Measurements from ENCODE around the gene WNT11. TPM values are rescaled to one million over a fixed set of nuclear protein-coding genes. Genes with fewer than 3 reads are reported as not detected.

Gene WNT11
- total RNA-seq, 1 experiment from 2014 or later = 0.30 TPM

DNA sequence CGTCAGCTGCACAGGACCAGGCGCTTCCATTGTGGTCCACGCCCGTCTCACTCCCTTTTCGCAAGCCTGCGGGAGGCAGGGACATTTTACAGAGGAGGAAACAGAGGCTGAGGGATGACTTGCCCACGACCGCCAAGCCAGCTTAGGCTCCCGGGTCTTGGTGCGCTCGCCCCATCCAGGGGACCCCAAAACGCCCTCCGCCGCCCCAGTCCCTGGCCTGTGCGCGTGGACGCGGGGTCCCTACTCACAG, 300 bp downstream of the WNT11 start:
- peak overlapping the region; percentile 80 for H3K4me2 ChIP-seq (ENCODE audit: low read depth, low read length, poor library complexity, severe bottlenecking)
- H3K27ac ChIP-seq (ENCODE audit: low read length) = no peak overlapping the region
- H3K79me2 ChIP-seq (ENCODE audit: low read length) = no peaks in the 10 kb centered on the region
- H3K9me2 ChIP-seq (replicated peaks; ENCODE audit: insufficient read depth, low read length) = no peaks in the 10 kb centered on the region
- H3K27me3 ChIP-seq (ENCODE audit: low read length) = no peaks in the 10 kb centered on the region
- H3K4me3 ChIP-seq (ENCODE audit: low read length) = peak overlapping the region; percentile 70
- H4K20me1 ChIP-seq (ENCODE audit: insufficient read depth, low read depth, low read length) = no peaks in the 10 kb centered on the region
- no peaks in the 10 kb centered on the region for H3K9me3 ChIP-seq (ENCODE audit: low read length)
- H3K9ac ChIP-seq (ENCODE audit: low read length) = peak overlapping the region; percentile 62
- peak overlapping the region; percentile 48; the same call in 1 of the 2 replicates for H2AFZ ChIP-seq (ENCODE audit: low read length)
- H3K4me1 ChIP-seq (ENCODE audit: low read length) = peaks cover 36% of the 10 kb centered on the region
- no peak for DNase-seq
- no peaks in the 10 kb centered on the region for H3K36me3 ChIP-seq (ENCODE audit: insufficient read depth, low read length)

DNA sequence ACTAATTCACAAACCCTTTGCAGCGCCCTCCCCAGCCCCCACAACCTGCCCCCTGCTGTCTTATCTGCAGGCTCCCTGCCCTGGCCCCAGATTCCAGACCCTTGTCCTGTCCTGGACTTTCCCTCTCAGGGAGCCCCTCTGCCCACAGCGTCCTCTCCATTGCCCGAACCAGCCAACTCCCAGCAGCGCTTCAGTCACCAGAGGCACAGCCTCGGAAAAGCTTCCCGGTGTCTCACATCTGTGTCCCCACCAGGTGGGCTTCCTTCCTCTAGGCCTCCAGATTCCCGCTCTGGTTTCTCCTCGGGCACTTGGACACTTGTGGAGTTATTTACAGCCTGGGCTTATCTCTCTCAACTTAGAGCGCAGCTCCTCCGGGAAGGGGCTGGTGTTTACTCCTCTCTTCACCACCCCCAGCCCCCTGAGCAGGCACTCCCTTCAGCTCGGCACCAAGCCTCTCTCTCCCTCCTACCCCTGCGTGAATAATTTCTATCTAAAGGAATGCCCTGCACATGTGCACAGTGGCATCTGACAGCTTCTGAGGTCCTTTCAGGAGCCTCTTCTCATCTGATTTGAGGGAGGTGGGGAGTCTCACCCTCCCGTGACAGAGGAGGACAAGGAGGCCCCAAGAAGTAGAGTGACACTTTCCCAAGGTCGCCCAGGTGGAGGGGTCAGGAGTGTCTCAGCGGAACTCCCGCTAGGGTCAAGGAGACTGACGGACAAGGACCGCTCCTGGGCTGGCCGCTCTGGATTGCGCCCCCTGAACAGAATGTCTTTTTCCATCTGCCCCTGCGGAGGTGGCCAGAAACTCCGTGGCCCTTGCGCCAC, 838 bp downstream of the WNT11 start:
- no peaks in the 10 kb centered on the region for H4K20me1 ChIP-seq (ENCODE audit: insufficient read depth, low read depth, low read length)
- H3K27ac ChIP-seq (ENCODE audit: low read length) = no peak overlapping the region
- no peaks in the 10 kb centered on the region for H3K36me3 ChIP-seq (ENCODE audit: insufficient read depth, low read length)
- peak overlapping the region; percentile 70; the same call in 1 of the 2 replicates for H3K4me3 ChIP-seq (ENCODE audit: low read length)
- no peak overlapping the region for H3K9ac ChIP-seq (ENCODE audit: low read length)
- H3K9me2 ChIP-seq (replicated peaks; ENCODE audit: insufficient read depth, low read length) = no peaks in the 10 kb centered on the region
- no peak overlapping the region for H2AFZ ChIP-seq (ENCODE audit: low read length)
- peak overlapping the region; percentile 80 for H3K4me2 ChIP-seq (ENCODE audit: low read depth, low read length, poor library complexity, severe bottlenecking)
- H3K9me3 ChIP-seq (ENCODE audit: low read length) = no peaks in the 10 kb centered on the region
- no peak for DNase-seq
- peaks cover 36% of the 10 kb centered on the region for H3K4me1 ChIP-seq (ENCODE audit: low read length)
- H3K27me3 ChIP-seq (ENCODE audit: low read length) = no peaks in the 10 kb centered on the region
- no peaks in the 10 kb centered on the region for H3K79me2 ChIP-seq (ENCODE audit: low read length)

- DNase-seq = no peak
- no peaks in the 10 kb centered on the region for H4K20me1 ChIP-seq (ENCODE audit: insufficient read depth, low read depth, low read length)
- no peaks in the 10 kb centered on the region for H3K79me2 ChIP-seq (ENCODE audit: low read length)
- H3K9ac ChIP-seq (ENCODE audit: low read length) = no peak overlapping the region
- no peak overlapping the region for H3K4me2 ChIP-seq (ENCODE audit: low read depth, low read length, poor library complexity, severe bottlenecking)
- H3K36me3 ChIP-seq (ENCODE audit: insufficient read depth, low read length) = no peaks in the 10 kb centered on the region
- no peak overlapping the region for H2AFZ ChIP-seq (ENCODE audit: low read length)
- H3K27me3 ChIP-seq (ENCODE audit: low read length) = no peaks in the 10 kb centered on the region
- H3K4me3 ChIP-seq (ENCODE audit: low read length) = no peak overlapping the region
- H3K9me3 ChIP-seq (ENCODE audit: low read length) = no peaks in the 10 kb centered on the region
- no peak overlapping the region for H3K27ac ChIP-seq (ENCODE audit: low read length)
- no peaks in the 10 kb centered on the region for H3K9me2 ChIP-seq (replicated peaks; ENCODE audit: insufficient read depth, low read length)
- H3K4me1 ChIP-seq (ENCODE audit: low read length) = peaks cover 31% of the 10 kb centered on the region
These were observed 2.4 kb downstream of the WNT11 start for GRCh38 chr11:76203937-76204336.

DNA sequence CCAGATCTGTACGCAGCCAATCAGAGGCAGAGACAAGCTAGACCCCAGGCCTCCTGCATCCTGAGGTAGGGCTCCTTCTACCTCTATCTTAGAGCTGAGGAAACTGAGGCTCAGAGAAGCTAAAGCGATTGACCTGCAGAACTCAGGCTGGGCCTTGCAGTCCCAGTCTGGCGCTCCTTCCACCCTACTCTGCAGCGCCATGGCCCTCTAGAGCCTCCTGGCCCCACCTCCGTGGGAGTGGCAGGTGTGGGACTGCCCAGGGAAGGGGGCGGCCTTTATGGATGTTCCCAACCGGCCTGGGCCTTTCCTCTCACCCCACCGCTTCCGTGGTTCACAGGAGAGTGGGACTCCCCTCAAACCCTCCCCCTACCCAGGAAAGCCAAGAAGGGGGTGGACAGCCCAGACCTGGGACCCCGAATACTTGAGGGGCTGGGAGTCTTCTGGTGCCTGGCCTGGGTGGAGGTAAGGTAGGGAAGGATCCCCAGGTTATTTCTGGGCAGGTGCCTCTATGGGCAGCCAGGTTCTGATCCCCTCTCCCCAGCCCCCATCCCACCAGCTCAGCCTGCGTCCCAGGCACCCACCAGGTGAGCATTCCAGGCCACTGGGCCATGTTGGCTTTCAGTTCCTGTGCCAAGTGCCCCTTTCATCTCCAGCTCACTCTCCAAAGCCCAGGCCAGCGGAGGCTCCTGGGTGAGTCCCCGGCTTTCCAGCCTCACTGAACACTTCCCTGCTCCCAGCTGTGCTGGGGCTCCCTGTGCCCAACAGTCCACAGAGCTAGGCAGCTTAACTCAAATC, 3.0 kb downstream of the WNT11 start:
- Histone ChIP-seq H3K4me2 (ENCODE audit: low read depth, low read length, poor library complexity, severe bottlenecking) (no peak overlapping the region), H4K20me1 (ENCODE audit: insufficient read depth, low read depth, low read length) (no peaks in the 10 kb centered on the region), H3K9me3 (ENCODE audit: low read length) (no peaks in the 10 kb centered on the region), H3K9ac (ENCODE audit: low read length) (no peak overlapping the region), H3K27ac (ENCODE audit: low read length) (no peak overlapping the region), H3K36me3 (ENCODE audit: insufficient read depth, low read length) (no peaks in the 10 kb centered on the region), H3K27me3 (ENCODE audit: low read length) (no peaks in the 10 kb centered on the region), H3K79me2 (ENCODE audit: low read length) (no peaks in the 10 kb centered on the region), H2AFZ (ENCODE audit: low read length) (no peak overlapping the region), H3K9me2 (replicated peaks; ENCODE audit: insufficient read depth, low read length) (no peaks in the 10 kb centered on the region), H3K4me1 (ENCODE audit: low read length) (peaks cover 27% of the 10 kb centered on the region), H3K4me3 (ENCODE audit: low read length) (no peak overlapping the region)
- DNase-seq = no peak

- Histone ChIP-seq H3K9me2 (replicated peaks; ENCODE audit: insufficient read depth, low read length) (no peaks in the 10 kb centered on the region), H3K79me2 (ENCODE audit: low read length) (no peaks in the 10 kb centered on the region), H3K9me3 (ENCODE audit: low read length) (no peaks in the 10 kb centered on the region), H3K27ac (ENCODE audit: low read length) (no peak overlapping the region), H3K4me3 (ENCODE audit: low read length) (no peak overlapping the region), H2AFZ (ENCODE audit: low read length) (no peak overlapping the region), H4K20me1 (ENCODE audit: insufficient read depth, low read depth, low read length) (no peaks in the 10 kb centered on the region), H3K4me1 (ENCODE audit: low read length) (peaks cover 16% of the 10 kb centered on the region), H3K4me2 (ENCODE audit: low read depth, low read length, poor library complexity, severe bottlenecking) (no peak overlapping the region), H3K27me3 (ENCODE audit: low read length) (no peaks in the 10 kb centered on the region), H3K36me3 (ENCODE audit: insufficient read depth, low read length) (no peaks in the 10 kb centered on the region), H3K9ac (ENCODE audit: low read length) (no peak overlapping the region)
- DNase-seq = no peak
These were observed 4.5 kb downstream of the WNT11 start for GRCh38 chr11:76201672-76202412.

- Histone ChIP-seq H3K4me3 (ENCODE audit: low read length) (no peak overlapping the region), H3K4me1 (ENCODE audit: low read length) (peaks cover 10% of the 10 kb centered on the region), H3K36me3 (ENCODE audit: insufficient read depth, low read length) (no peaks in the 10 kb centered on the region), H3K9me3 (ENCODE audit: low read length) (no peaks in the 10 kb centered on the region), H3K9ac (ENCODE audit: low read length) (no peak overlapping the region), H3K79me2 (ENCODE audit: low read length) (no peaks in the 10 kb centered on the region), H3K4me2 (ENCODE audit: low read depth, low read length, poor library complexity, severe bottlenecking) (no peak overlapping the region), H4K20me1 (ENCODE audit: insufficient read depth, low read depth, low read length) (no peaks in the 10 kb centered on the region), H2AFZ (ENCODE audit: low read length) (no peak overlapping the region), H3K27ac (ENCODE audit: low read length) (no peak overlapping the region), H3K9me2 (replicated peaks; ENCODE audit: insufficient read depth, low read length) (no peaks in the 10 kb centered on the region), H3K27me3 (ENCODE audit: low read length) (no peaks in the 10 kb centered on the region)
- no peak for DNase-seq
These were observed 5.2 kb downstream of the WNT11 start for GRCh38 chr11:76201056-76201455.

DNA sequence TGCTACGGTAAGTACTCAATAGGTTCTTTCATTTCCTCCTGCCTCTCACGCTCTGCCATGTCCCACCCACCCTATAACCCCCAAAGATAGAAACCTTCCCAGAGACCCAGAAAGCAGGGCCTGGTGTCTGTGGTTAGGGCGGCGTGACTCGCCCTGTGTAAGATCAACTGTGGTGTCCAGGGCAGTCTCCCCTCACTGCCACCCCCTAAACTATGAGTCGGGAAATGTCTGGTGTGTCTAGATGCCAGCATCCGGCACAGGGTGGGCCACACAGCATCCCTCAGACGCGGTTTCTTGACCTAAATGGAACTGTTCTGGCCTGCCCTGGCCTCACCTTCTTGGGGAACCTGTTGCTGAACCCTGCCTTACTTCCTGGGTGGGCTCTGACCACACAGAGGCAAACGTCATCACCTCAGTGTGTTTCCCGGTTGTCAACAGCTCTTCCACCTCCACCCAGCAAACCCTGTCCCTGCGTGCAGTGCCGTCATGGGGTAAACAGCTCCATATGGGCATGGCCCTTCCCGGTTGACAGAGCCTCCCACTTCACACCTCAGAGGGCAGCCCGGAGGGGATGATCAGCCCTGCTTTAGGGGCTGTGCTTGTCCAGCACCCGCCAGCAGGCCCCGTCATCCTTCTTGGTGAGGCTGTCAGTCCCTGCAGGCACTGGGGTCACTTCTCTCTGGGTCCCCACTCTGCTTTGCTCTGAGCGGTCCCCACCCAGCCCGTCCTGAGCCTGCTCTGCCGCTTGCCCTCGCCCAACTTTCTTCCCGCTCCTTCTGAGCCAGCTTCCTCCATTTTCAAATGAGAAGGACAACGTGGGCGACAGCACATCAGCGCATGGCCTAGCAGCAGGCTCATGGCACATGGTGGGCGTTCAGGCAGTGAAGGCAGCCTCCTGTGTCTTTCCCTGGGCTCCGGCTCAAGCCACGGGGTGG, 6.0 kb downstream of the WNT11 start:
- Histone ChIP-seq H3K27ac (ENCODE audit: low read length) (no peak overlapping the region), H2AFZ (ENCODE audit: low read length) (no peak overlapping the region), H3K9ac (ENCODE audit: low read length) (no peak overlapping the region), H3K4me3 (ENCODE audit: low read length) (no peak overlapping the region), H3K27me3 (ENCODE audit: low read length) (no peaks in the 10 kb centered on the region), H3K9me2 (replicated peaks; ENCODE audit: insufficient read depth, low read length) (no peaks in the 10 kb centered on the region), H3K4me1 (ENCODE audit: low read length) (peaks cover 4% of the 10 kb centered on the region), H3K9me3 (ENCODE audit: low read length) (no peaks in the 10 kb centered on the region), H4K20me1 (ENCODE audit: insufficient read depth, low read depth, low read length) (no peaks in the 10 kb centered on the region), H3K4me2 (ENCODE audit: low read depth, low read length, poor library complexity, severe bottlenecking) (no peak overlapping the region), H3K36me3 (ENCODE audit: insufficient read depth, low read length) (no peaks in the 10 kb centered on the region), H3K79me2 (ENCODE audit: low read length) (no peaks in the 10 kb centered on the region)
- DNase-seq = no peak
